Chondrocyte (in vitro differentiated cells): ENCODE data around the gene NECAB3. TPM values are rescaled to one million over a fixed set of nuclear protein-coding genes. Genes with fewer than 3 reads are reported as not detected.

ENCODE experiments used
- DNase-seq: peaks from one replicate; pipeline ENCODE4 v3.0.0; 2021; ENCODE audit warnings: mixed read lengths, low spot score
- H3K27ac Mint-ChIP-seq: one replicate; pipeline ENCODE4 v1.8.0; 2021; ENCODE audit warnings: mild to moderate bottlenecking, moderate library complexity, mixed read lengths; ENCODE audit not compliant: unreplicated experiment
- H3K27me3 Mint-ChIP-seq: 2 replicates; pipeline ENCODE4 v1.8.0; 2021; ENCODE audit warnings: low read depth, mixed read lengths
- H3K36me3 Mint-ChIP-seq: 2 replicates; pipeline ENCODE4 v1.8.0; 2021; ENCODE audit warnings: low read depth, mixed read lengths
- H3K4me1 Mint-ChIP-seq: 2 replicates; pipeline ENCODE4 v1.8.0; 2021; ENCODE audit warnings: low read depth, mild to moderate bottlenecking, mixed read lengths
- H3K4me3 Mint-ChIP-seq: one replicate; pipeline ENCODE4 v1.8.0; 2021; ENCODE audit warnings: mild to moderate bottlenecking, moderate library complexity, mixed read lengths; ENCODE audit not compliant: unreplicated experiment
- H3K9me3 Mint-ChIP-seq: 2 replicates; pipeline ENCODE4 v1.8.0; 2021; ENCODE audit warnings: low read depth, mixed read lengths
- total RNA-seq: library from RNA; stranded (reverse); gene quantifications from 3 replicates; pipeline ENCODE4 v1.2.1, GENCODE V29; 2021
- TF ChIP-seq, protein P1 (sequence below): fragments of 200-600 bp; sonication (generic); IDR thresholded peaks from 2 replicates; pipeline ENCODE4 v1.5.0; 2021; ENCODE audit warnings: antibody characterized with exemption, mild to moderate bottlenecking, moderate library complexity

Gene NECAB3
- total RNA-seq, 1 donor from 2014 or later: 32.5 TPM

DNA sequence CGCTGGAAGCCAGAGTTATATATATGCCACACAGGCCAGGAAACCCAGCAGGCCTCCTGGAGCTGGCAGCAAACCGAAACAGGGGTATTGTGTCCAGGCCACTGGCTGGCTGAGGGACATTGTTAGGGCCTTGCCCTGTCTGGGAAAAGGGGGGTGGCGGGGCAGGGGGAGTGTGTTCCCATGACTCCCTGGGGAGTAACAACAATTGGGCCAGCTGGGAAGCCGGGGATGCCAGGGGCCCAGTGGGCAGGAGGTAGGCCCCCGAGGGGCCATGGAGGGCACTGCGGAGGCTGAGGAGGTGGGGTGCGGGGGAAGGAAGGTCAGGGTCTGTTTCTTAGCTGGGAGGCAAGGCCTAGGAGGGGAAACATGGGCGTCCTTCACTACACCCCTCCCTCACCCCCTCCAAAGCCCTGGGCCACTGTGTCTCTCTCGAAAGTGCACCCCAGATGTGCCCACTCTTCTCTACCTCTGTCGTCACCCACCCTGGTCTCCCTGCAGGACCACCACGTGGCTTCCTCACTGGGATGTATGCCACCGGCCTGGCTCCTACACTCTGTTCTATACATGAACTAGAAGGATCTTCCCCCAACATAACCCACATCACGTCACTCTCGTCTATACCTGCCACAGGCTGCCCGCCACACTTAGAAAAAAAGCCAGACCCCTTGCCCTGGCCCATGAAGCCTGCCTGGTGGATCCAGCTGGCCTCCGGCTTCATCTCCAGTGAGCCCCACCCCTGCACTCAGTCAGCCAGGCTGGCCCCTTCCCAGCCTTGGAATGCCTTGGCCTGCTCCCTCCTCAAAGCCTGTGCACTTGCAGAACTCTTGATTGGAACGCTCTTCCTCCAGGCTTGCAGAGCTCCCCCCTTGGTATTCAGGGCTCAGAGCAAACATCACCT is 19.8 kb upstream of the NECAB3 start:
- H3K9me3 Mint-ChIP-seq: no peaks in the 10 kb centered on the region
- no peak for DNase-seq
- H3K36me3 Mint-ChIP-seq: no peaks in the 10 kb centered on the region
- no peak overlapping the region for H3K4me3 Mint-ChIP-seq
- H3K27ac Mint-ChIP-seq: no peak overlapping the region
- no peaks in the 10 kb centered on the region for H3K27me3 Mint-ChIP-seq
- TF ChIP-seq, protein P1, sequence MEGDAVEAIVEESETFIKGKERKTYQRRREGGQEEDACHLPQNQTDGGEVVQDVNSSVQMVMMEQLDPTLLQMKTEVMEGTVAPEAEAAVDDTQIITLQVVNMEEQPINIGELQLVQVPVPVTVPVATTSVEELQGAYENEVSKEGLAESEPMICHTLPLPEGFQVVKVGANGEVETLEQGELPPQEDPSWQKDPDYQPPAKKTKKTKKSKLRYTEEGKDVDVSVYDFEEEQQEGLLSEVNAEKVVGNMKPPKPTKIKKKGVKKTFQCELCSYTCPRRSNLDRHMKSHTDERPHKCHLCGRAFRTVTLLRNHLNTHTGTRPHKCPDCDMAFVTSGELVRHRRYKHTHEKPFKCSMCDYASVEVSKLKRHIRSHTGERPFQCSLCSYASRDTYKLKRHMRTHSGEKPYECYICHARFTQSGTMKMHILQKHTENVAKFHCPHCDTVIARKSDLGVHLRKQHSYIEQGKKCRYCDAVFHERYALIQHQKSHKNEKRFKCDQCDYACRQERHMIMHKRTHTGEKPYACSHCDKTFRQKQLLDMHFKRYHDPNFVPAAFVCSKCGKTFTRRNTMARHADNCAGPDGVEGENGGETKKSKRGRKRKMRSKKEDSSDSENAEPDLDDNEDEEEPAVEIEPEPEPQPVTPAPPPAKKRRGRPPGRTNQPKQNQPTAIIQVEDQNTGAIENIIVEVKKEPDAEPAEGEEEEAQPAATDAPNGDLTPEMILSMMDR: no peak
- H3K4me1 Mint-ChIP-seq: peaks cover 3% of the 10 kb centered on the region

DNA sequence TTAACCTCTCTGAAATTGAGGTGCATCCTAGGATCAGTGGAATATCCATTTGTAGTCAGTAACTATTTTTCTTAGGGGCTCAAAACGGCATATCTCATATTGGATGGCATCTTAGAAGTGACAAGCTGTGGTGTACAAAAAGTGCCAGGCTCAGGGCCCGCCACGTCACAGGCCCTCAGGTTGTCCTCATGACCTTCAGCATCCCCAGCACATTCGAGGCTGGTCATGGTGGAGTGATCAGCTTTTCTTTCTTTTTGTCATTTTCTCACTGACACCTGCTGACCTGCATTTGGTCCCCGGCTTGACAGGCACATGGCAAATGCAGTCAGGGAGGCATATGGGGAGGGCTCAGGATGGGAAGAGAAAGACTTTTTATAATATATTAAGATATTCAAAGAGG is 19.1 kb upstream of the NECAB3 start:
- H3K36me3 Mint-ChIP-seq: no peaks in the 10 kb centered on the region
- H3K27me3 Mint-ChIP-seq: no peaks in the 10 kb centered on the region
- no peaks in the 10 kb centered on the region for H3K9me3 Mint-ChIP-seq
- TF ChIP-seq, protein P1: no peak
- H3K4me3 Mint-ChIP-seq: no peak overlapping the region
- no peak for DNase-seq
- H3K4me1 Mint-ChIP-seq: peaks cover 3% of the 10 kb centered on the region
- no peak overlapping the region for H3K27ac Mint-ChIP-seq

DNA sequence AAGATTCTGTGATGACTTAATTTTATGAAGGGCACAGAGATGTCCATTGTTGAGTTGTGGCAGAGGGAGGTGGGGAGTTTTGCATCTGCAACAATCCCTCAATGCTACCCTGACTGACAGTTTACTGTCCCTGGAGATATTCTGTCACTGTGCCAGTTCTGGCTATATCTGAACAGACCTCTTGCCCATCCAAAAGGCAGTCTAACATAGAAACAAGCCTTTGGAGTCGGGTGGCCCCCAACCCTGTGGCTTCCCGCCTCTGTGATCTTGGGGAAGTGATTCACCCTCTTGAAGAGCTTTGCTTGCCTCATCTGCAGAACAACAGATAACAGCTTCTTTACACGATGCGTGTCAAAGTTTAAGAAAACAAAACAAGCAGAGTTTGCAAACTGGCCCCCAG is 15.7 kb upstream of the NECAB3 start:
- H3K4me1 Mint-ChIP-seq: peaks cover 14% of the 10 kb centered on the region
- TF ChIP-seq, protein P1: no peak
- no peak for DNase-seq
- H3K9me3 Mint-ChIP-seq: no peaks in the 10 kb centered on the region
- no peak overlapping the region for H3K4me3 Mint-ChIP-seq
- H3K27me3 Mint-ChIP-seq: no peaks in the 10 kb centered on the region
- no peaks in the 10 kb centered on the region for H3K36me3 Mint-ChIP-seq
- no peak overlapping the region for H3K27ac Mint-ChIP-seq

DNA sequence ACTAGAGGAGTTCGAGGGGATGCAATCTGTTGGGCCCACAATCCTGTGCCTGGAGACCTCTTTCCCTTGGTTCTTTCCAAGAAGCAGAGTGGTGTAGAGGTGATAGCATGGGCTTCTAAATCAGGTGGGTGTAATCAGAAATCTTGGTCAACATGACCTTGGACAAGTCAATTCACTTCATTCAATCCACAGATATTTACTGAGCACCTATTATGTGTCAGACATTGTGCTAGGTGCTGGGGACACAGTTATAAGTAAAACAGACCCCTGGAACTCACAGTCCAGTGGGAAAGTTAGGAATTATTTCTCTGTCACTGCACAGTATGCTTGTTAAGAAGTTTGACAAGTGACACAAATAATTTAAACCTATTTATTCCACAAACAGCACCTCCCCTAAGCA is 15.3 kb upstream of the NECAB3 start:
- Mint-ChIP-seq H3K27me3 (no peaks in the 10 kb centered on the region), H3K36me3 (no peaks in the 10 kb centered on the region), H3K4me3 (no peak overlapping the region), H3K27ac (no peak overlapping the region), H3K4me1 (peaks cover 18% of the 10 kb centered on the region), H3K9me3 (no peaks in the 10 kb centered on the region)
- TF ChIP-seq, protein P1: no peak
- DNase-seq: no peak

DNA sequence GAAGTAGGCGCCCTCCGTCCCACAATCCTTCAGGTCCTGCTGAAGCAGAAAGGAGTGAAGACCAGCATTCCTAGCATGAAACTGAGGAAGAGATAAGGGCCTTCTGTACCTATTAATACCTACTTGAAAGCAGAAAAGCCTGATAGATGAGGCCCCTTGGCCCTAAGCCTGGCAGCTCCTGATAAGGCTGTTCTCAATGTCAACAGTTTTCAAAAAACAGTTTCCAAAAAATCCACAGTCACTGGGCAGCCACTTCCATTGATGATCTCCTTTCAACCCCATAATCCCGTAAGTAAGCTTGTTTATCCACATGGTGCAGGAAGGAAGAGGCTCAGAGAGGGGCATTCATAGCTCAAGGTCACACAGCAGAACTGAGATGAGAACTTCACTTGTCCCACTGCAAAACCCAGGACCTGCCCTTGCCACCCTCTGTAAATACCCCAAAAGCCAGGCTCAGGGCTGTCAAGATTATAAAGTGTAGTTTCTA is 14.8 kb upstream of the NECAB3 start:
- Mint-ChIP-seq H3K4me1 (peaks cover 18% of the 10 kb centered on the region), H3K4me3 (no peak overlapping the region), H3K36me3 (no peaks in the 10 kb centered on the region), H3K27me3 (no peaks in the 10 kb centered on the region), H3K27ac (no peak overlapping the region), H3K9me3 (no peaks in the 10 kb centered on the region)
- TF ChIP-seq, protein P1: no peak
- no peak for DNase-seq
